NCI-H774 (cell line): ENCODE measurements around the gene PHETA1.
A peak's percentile ranks its signal among the peaks of the same experiment; 100 is the strongest.
"Not testable (repeated sequence)": the region's sequence is repeated elsewhere in the genome, so short reads cannot be mapped to it uniquely, and the experiment has no call there.

Source experiments
- DNase-seq: peaks from one replicate; lab custom pipeline; 2025; lab: John Stamatoyannopoulos, UW

The PHETA1 gene

GRCh38 chr12:111349748-111350520 lies 19.0 kb downstream of the PHETA1 start:
- no peak for DNase-seq

- DNase-seq: no peak
Observed at GRCh38 chr12:111349101-111349747, 19.7 kb downstream of the PHETA1 start.

DNA sequence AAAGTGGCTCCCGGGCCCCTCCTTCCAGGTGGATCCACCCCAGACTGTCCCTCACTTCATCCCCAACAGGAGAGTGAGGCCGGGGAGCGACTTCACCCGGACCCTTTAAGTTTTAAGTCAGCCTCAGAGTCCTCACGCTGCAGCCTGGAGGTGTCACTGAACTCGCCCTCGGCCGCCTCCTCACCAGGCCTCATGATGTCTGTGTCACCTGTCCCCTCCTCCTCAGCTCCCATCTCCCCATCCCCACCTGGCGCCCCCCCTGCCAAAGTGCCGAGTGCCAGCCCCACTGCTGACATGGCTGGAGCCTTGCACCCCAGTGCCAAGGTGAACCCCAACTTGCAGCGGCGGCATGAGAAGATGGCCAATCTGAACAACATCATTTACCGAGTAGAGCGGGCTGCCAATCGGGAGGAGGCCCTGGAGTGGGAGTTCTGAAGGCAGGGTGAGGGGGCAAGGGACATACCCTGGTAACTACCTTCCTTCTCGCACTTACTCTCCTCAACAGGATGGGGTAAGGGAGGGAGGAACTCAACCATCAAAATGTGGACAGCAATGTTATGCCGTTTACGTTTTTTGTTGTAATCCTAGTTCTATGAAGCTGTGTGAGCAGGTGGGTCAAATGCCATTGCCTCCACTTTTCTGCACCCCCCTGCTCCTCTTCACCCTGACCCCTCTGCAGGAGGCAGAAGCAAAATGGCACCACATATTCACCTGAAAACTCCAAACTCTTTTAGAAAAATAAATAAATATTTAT lies 20.8 kb downstream of the PHETA1 start:
- no peak for DNase-seq

- no peak for DNase-seq
Observed at GRCh38 chr12:111344254-111344875, 24.5 kb downstream of the PHETA1 start.

GRCh38 chr12:111343181-111343580 lies 25.7 kb downstream of the PHETA1 start:
- DNase-seq: no peak

GRCh38 chr12:111342376-111342775 lies 26.5 kb downstream of the PHETA1 start:
- no peak for DNase-seq

- no peak for DNase-seq
Observed at GRCh38 chr12:111341426-111342065, 27.3 kb downstream of the PHETA1 start.

DNA sequence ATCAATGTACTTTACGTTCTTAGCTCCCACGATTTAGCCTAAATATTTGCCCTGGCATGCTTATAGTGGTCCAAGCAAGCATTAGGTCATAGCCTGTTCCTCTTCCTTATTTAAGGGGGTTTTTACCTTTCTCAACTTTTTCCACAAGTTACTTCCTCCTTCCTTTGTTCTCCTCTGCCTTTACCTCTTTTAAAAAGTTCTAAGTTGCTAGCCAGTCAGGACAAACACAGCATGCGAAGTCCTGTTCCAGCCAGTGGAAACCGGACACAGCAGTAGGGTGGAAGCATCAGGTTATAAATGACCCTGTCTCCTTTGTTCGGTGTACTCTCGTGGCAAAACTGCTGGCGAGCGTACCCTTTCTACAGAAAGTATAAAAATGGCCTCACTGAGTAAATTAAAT lies 28.2 kb downstream of the PHETA1 start:
- DNase-seq: not testable (repeated sequence)

DNA sequence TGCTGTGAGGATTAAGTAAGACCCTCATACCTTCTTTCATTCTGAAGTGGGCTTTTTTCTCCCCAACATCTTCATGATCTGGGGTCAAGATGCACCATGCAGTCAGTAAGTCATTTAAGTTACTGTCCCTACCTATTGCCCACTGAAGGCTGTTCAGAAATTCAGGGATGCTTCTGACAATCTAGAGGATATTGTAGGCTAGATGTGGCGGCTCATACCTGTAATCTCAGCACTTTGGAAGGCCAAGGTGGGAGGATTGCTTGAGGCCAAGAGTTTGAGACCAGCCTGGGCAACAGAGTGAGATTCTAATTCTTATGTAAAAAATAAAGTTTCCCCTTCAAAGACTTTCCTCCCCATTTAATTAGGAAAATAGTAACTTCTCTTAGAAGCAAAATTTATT lies 28.7 kb downstream of the PHETA1 start:
- DNase-seq: no peak

DNA sequence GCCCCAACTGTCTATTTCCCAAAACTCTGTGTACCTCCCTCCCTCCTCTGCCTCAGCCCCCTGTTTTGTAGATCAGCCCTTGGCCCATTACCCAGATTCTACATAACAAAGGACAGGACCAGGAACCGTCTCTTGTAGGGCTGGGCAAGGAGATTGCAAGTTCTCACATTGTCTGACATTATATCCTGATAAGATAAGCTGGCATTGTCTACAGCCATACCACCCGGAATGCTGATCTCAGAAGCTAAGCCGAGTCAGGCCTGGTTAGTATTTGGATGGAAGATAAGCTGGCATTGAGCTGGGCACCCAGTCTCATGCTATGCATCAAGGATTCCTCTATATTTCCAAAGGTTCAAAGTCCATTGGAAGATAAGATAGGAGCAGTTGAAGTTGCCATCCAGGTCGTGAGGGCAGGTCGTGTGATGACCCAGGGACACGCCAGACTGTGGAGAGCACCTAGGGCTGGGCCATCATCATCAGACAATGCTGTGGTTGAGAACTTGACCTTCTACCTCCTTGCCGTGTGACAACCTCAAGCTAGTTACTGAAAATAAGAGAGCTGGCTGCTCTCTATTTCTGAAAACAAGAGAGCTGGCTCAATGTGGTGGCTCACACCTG lies 29.5 kb downstream of the PHETA1 start:
- DNase-seq: no peak

- no peak for DNase-seq
Observed at GRCh38 chr12:111338096-111338495, 30.8 kb downstream of the PHETA1 start.

- no peak for DNase-seq
Observed at GRCh38 chr12:111337371-111337770, 31.5 kb downstream of the PHETA1 start.

DNA sequence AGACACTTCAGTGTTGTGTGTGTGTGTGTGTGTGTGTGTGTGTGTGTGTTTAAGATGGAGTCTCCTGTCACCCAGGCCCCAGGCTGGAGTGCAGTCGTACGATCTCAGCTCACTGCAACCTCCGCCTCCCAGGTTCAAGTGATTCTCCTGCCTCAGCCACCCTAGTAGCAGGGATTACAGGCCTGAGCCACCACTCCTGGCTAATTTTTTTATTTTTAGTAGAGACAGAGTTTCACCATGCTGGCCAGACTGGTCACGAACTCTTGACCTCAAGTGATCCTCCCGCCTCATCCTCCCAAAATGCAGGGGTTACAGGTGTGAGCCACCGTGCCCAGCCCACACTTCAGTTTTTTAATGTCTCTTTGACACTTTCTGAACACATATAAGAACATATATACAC lies 32.5 kb downstream of the PHETA1 start:
- DNase-seq: not testable (repeated sequence)

GRCh38 chr12:111335811-111336210 lies 33.1 kb downstream of the PHETA1 start:
- DNase-seq: no peak

DNA sequence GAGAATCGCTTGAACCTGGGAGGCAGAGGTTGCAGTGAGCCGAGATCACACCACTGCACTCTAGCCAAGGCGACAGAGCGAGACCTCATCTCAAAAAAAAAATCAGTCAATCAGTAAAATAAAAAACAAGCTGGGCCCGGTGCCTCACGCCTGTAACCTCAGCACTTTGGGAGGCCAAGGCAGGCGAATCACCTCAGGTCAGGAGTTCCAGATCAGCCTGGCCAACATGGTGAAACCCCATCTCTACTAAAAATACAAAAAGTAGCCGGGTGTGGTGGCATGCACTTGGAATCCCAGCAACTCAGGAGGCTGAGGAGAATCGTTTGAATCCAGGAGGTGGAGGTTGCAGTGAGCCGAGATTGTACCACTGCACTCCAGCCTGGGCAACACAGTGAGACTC lies 33.6 kb downstream of the PHETA1 start:
- not testable (repeated sequence) for DNase-seq

- no peak for DNase-seq
Observed at GRCh38 chr12:111334393-111334915, 34.4 kb downstream of the PHETA1 start.

DNA sequence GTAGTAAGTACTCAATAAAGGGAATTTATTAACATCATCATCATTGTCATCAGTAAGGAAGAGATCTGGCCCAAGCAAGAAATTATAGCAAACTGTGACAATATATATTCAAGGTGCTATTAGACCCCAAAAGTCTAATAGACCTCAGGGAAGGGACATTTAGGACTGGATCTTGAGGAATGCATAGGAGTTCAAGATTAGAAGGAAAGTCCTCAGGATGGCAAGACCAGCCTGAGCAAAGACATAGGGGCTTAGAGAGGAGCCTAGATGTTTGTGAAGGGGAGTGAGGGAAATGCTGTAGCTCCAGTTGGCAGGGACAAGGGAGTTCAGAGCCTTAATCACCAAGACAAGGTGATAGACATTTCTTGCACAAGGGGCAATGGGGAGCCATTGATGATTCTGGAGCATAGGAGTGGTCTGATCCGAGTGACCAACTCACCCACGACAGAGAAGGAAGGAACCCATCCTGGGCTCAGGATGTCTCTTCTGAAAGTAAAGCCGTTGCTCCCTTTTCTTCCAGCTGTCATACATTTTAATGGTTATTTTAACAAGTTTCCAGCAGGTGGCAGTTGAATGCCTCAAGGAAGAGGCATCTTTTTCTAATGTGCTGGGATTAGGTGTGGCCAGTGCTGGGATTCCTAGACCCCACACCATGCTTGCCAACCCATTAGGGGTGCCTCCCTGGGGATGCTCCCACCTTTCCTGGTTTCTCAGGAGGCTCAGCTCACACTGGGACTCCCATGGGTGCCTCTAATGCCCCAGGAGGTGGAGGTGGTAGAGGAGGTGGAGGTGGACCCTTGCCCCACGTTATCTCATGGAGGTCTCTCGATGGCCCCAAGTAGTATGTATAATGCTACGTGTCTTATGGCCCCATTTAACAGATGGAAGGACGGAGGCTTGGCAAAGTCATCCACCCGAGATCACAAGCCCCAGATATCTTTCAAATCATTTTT lies 37.8 kb downstream of the PHETA1 start:
- peak; percentile 23 for DNase-seq

- no peak for DNase-seq
Observed at GRCh38 chr12:111328138-111328537, 40.8 kb downstream of the PHETA1 start.

DNA sequence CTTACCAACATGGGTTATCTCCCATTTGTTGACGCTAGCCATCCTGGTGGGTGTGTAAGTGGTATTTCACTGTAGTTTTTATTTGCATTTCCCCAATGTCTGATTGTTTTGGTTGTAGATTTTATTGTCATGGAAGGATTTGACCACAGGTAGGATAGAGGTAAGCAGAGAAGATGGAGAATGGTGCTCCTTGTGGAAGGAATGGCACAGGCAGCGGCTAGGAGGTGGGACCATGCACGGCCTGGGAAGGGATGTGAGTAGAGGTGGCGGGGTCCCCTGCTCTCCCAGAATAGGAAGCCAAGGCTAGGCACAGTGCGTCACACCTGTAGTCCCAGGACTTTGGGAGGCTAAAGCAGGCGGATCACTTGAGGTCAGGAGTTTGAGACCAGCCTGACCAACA lies 41.4 kb downstream of the PHETA1 start:
- no peak for DNase-seq
